Dermis blood vessel endothelial cell (primary cell): Measurements from ENCODE around the gene TMEM201. TPM values are rescaled to one million over a fixed set of nuclear protein-coding genes. Genes with fewer than 3 reads are reported as not detected.

Experiments
- DNase-seq: peaks from one replicate; pipeline ENCODE4 v3.0.0; 2010
- total RNA-seq: library from RNA; depleted of rRNA; stranded (reverse); fragments of >200 nt; gene quantifications from 2 replicates; pipeline ENCODE4 v1.2.3, GENCODE V29; 2014

Gene TMEM201
- total RNA-seq, 1 donor from 2014 or later: 5.8 TPM

- no peak for DNase-seq
These were observed 2.5 kb upstream of the TMEM201 start for GRCh38 chr1:9586147-9586766.

- DNase-seq: peak; percentile 57
These were observed 520 bp downstream of the TMEM201 start for GRCh38 chr1:9589144-9589718.

- peak; percentile 18 for DNase-seq
These were observed 1.0 kb downstream of the TMEM201 start for GRCh38 chr1:9589719-9590157.

GRCh38 chr1:9590201-9590600 lies 1.5 kb downstream of the TMEM201 start:
- no peak for DNase-seq

- DNase-seq: no peak
These were observed 2.4 kb downstream of the TMEM201 start for GRCh38 chr1:9590945-9591668.

- DNase-seq: no peak
These were observed 3.2 kb downstream of the TMEM201 start for GRCh38 chr1:9591669-9592509.

- DNase-seq: no peak
These were observed 3.9 kb downstream of the TMEM201 start for GRCh38 chr1:9592510-9593075.

GRCh38 chr1:9593147-9593491 lies 4.4 kb downstream of the TMEM201 start:
- no peak for DNase-seq

DNA sequence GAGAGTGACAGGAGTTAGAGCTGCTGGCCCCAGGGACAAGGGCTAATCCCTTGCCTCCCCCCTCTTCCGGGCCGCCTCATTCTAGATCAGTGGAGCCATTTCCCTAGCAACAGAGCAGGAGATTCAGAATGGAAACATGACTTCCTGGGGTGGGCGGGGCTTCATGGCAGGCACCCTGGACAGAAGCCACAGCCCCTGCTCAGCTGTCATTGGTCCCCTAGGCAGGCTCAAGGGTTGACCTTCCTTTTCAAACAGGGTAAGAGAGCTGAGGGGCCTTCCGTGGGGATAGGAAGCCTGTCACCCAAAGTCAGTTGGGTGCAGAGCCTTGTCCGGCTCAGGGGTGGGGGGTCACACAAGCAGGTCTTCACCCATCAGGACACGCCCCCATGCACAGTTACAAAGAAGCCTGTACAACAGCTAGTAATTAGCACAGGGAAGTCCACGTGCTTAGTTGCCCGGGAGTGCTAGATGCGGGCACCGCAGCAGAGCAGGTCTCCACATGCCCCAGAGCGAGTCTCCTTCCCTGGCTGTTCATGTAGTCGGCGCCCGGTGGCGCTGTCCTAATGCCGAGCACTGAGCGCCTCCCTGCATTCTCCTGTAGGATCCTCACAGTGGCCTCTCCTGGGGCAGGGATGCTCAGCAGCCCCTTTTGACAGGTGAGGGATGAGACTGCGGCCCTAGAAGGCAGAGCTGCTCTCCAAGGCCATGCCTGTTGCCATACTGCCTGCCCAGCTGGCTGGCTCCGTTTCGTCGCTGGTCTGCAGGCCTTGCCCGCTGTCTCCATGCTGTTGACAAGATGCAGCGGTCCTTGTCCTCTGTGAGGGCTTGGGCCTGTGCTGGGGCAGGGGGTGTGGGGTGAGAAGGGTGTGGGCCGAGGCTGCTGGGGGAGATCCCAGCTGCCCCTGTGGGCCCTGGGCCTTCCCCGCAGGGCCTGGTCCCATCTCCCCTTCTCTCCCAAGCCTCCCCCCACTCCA lies 5.1 kb downstream of the TMEM201 start:
- DNase-seq: peak; percentile 92

GRCh38 chr1:9594471-9595155 lies 5.9 kb downstream of the TMEM201 start:
- DNase-seq: no peak

DNA sequence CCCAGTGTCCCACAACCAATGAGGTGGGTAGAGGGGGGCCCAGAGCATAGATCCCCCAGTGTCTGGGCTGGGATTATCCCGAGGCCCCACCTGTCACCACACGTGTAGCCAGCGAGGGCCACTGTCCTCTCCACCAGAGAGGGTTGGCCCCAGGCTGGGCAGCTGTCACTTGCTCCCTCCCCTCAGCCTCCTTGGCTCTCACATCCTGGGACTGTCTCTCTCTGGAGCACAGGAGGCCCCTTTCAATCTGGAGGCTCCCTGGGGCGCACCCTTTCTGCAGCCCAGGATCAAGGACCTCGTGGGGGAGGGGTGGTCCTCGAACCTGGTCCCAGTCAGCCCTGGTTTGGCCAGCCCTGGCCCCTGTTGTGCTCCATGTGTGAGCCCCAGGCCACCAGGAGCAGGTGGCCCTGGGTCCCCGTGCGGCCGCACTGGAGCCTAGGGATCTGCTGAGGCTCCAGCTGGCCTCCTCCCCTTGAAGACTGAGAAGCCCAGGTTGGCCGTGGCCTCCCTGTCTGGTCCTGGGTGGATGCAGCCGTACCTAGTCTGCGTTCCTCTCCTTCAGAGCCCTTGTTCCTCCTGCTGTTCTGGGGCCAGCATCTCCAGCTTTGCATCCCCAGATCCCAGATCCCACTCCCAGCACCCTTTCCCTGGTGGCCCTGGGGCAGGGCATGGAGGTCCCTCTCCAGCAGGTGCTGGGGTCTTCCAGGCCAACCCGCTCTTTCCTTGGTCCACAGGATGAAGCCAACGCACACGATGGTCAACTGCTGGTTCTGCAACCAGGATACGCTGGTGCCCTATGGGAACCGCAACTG lies 6.7 kb downstream of the TMEM201 start:
- no peak for DNase-seq

- no peak for DNase-seq
These were observed 7.2 kb downstream of the TMEM201 start for GRCh38 chr1:9595968-9596340.

DNA sequence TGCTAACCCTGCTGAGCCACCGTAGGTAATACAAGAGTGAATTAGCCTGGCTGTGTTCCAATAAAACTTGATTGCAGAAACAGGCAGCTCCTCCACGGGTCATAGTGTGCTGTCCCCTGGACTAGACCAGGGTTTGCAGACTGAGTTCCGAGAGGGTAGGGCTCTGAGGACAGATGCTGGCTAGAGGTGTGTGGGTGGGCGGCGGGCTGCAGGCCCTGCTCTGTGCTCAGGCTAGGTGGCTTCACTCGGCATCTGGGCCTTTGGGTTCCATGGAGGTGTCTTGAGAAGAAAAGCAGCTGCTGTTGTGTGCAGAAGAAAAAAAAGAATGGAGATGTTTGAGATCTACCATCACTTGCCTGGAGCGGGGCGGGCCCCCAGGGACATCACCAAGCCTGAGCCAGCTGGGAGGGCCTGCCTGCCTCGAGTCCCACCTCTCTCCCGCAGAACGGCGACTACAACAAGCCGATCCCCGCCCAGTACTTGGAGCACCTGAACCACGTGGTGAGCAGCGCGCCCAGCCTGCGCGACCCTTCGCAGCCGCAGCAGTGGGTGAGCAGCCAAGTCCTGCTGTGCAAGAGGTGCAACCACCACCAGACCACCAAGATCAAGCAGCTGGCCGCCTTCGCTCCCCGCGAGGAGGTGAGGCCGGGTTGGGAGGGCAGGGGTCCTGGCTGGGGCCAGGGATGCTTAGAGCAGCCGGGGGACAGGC lies 7.9 kb downstream of the TMEM201 start:
- DNase-seq: no peak

DNA sequence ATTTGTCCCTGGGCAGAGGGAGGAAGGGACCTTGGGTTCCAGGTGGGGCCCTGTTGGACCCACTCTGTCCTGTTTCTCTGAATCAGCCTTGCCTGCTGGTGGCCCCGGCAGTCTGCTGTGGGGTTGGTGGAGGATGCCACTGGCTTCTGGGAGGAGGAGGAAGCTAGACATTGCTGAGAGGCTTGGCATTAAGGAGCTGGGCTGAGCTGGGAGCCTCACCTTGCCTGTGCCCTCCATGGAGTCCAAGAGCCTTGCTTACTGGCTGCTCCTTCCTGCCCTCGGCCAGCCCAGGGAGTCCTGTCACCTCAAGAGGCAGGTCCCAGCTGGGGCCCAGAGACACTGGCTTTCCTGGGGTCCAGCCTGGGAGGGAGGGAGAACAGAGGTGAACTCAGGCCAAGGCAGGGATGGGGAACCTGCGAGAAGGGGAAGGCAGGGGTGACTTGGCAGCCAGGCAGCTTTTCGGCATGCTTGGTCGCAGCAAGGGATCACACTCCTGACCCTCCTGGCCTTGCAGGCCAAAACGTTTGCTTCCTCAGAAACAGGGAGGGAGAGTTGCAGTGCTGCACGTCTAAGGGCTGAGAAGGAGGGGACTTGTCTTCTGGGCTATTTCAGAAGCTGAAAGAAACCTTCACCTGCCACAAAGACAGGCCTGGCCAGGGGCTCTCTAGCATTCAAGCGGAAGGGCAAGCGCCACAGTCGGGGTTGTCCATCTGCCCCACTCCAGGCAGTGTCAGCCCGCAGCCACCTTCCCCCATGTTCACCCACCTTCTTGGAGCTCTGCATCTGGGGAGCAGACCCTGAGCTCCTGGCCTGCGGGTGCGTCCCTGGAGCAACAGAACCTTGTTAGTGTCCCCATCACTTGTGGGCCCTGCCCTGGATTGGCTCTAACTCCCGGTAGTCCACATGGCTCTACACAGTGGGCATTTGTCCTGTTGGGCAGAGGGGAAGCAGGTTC lies 8.9 kb downstream of the TMEM201 start:
- no peak for DNase-seq

DNA sequence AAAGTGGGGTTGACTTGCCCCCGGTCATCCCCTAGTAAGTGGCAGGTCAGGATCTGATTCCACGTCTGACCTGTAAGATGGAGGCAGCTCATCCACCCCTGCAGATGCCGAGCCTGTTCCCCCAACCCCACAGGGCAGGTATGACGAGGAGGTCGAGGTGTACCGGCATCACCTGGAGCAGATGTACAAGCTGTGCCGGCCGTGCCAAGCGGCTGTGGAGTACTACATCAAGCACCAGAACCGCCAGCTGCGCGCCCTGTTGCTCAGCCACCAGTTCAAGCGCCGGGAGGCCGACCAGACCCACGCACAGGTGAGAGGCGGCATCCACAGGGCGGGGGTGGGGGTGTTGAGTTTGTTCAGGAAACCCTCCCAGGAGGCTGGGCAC lies 9.6 kb downstream of the TMEM201 start:
- DNase-seq: no peak

GRCh38 chr1:9599741-9600140 lies 11.0 kb downstream of the TMEM201 start:
- DNase-seq: no peak

- DNase-seq: no peak
These were observed 12.4 kb downstream of the TMEM201 start for GRCh38 chr1:9600861-9601834.
